CD4-positive, alpha-beta T cell treated with Interleukin-21 for 1 hour (primary cell): Measurements from ENCODE around the gene SLC35G1.

Experiments
- DNase-seq: peaks from one replicate; pipeline ENCODE4 v3.0.0-alpha.2; 2020

The SLC35G1 gene, protein sequence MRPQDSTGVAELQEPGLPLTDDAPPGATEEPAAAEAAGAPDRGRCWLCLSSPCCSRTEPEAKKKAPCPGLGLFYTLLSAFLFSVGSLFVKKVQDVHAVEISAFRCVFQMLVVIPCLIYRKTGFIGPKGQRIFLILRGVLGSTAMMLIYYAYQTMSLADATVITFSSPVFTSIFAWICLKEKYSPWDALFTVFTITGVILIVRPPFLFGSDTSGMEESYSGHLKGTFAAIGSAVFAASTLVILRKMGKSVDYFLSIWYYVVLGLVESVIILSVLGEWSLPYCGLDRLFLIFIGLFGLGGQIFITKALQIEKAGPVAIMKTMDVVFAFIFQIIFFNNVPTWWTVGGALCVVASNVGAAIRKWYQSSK

DNA sequence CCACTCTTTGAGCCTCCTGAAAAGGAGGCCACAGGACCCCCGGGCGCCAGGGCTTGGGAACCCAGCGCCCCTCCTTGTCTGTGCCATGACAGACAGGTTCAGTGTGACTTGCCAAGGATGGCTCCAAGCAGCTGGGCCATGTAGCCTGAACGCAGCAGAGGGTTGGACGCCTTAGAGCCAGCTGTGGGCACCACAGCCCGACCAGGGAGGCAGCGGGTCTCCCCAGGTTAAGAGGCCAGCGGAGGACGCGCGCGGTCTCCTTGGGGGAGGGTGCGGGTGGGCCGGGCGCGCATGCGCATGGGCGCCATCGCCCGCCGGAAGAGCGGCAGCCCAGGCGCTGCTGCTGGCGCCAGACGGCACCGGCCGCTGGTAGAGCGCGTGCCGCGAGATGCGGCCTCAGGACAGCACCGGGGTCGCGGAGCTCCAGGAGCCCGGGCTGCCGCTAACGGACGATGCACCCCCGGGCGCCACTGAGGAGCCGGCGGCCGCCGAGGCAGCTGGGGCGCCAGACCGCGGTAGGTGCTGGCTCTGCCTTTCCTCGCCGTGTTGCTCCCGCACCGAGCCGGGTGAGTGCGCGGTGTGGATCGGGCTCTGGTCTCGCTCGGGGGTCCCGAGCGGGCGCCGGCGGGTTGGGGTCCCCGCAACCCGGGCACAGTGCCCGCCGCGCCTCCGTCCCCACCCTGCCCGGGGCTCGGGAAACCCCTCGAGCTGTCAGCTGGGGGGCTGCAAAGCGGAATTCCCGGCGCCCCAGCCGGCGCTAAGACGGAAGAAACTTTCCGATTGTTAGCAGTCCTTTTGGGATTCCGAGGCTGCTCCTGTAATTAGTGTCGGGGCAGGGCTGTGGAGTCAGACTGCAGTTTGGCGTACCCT, at the start of gene SLC35G1:
Gene SLC35G1, plus strand, starts transcription at position 333 of the 870 bp plus-strand sequence. Its CDS starts 56 bp downstream, at position 389.
- peak; percentile 78 for DNase-seq

DNA sequence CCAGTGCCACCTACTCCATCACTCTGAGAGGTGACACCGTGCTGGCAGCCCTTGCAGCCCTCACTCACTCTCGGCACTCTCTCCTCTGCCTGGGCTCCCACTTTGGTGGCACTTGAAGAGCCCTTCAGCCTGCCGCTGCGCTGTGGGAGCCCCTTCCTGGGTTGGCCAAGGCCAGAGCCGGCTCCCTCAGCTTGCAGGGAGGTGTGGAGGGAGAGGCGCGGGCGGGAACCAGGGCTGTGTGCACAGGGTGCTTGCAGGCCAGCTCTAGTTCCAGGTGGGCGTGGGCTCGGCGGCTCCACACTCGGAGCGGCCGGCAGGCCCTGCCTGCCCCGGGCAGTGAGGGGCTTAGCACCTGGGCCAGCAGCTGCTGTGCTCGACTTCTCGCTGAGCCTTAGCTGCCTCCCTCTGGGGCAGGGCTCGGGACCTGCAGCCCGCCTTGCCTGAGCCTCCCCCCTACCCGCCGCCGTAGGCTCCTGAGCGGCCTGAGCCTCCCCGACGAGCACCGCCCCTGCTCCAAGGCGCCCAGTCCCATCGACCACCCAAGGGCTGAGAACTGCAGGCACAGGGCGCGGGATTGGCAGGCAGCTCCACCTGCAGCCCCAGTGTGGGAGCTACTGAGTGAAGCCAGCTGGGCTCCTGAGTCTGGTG, 48.7 kb upstream of the SLC35G1 start:
- no peak for DNase-seq

DNA sequence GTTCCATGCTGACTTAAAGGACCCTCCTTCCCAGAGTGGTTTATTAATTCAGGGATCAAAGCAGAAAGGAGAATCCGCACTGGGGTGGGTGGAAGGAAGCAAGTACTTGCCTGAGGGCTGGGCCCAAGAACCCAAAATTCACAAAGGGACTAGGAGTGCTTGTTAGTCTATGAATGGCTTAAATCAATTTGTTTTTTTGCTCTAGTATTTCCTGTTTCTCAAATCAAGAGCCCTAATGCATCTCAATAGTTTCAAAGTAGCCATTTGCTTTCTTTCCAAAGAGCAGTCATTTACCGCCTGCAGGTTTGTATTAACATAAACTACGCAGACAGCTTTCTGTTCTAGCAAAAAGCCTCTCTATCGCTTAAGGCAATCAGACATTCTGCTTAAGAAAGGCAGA, 44.2 kb upstream of the SLC35G1 start:
- DNase-seq: no peak

DNA sequence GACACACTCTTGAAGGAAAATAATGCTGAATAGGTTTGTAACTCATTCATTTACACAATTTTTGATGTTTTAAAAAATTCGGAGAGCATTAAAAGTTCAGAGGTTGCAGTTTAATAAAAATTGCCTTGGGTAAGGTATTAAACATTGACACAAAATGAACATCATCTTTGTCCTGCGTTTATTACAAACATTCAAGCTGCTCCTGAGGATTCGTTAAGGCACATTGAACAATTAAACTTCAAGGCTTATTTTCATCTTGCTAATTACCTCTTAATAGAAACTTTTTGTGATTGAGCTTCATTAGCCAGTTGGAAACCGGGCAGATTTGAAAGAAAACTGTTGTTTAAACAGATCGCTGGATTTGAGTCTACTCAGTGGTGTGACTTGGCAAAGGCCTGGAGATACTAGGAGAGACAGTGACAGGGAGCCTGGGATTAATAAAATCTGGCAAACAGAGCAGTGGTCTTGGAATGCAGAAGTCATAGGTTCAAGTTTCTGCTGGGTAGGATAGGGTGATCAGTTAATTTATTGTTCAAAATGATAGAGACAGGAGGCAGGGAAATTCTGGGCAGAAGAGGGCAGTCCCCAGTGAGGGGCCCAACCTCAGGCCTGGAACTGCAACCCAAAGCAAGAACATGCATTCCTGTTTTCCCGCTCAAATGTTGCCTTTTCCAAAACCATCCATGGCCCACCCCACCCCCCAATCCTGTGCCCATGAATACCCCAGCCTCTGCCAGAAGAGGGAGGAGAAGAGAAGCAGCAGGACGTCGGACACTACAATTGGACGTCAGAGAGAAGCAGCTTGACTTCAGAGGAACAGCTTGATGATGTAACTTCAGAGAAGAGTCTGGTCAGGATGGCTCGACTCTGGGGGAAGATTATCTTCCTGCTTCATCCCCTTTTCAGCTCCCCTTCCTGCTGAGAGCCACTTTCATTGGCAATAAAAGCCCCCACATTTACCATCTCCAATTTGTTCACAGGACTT, 43.5 kb upstream of the SLC35G1 start:
- no peak for DNase-seq

DNA sequence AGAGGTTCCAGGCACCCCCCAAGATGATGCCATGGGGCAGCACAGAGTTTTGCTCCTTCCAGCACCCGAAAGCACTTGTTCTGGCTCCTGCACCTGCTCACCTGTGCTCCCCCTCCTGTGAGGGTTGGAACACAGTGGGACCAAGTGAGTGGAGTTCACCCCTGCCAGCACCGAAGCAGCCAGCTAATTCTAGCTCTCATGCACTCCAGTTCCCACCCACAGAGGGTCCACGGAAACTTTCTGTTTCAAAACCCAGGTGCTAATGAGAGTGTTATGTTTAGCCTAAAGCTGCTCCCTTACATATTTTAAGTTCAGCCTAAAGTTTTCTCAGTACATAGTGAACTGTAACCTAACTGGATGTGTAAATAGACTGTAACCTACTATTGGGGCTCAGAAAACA, 42.6 kb upstream of the SLC35G1 start:
- DNase-seq: no peak

DNA sequence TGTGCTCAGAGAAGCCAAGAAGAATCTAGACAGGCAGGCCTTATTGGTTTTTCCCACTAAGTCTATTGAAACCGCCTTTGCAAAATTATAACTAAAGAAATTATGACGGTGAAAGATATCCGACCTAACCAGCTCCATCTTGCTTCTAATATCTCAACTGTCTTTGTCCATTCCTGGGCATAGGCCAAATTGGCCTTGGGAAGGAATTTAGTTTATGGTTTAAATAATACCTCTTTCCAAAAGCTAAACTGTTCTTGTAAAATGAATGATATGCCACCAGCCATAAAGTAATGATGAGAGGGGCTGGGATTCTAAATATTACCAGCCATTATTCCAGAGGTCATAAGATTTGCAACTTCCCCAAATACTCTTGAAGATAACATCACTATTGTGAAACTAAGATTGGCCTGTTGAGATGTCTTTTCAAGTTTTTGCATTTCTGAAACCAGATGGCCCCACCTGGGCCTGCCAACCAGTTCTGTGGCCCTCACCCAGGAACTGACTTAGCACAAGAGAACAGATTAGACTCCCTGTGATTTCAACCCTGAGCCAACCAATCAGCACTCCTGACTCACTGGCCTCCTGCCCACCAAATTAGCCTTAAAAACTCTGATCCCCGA, 41.2 kb upstream of the SLC35G1 start:
- DNase-seq: no peak

DNA sequence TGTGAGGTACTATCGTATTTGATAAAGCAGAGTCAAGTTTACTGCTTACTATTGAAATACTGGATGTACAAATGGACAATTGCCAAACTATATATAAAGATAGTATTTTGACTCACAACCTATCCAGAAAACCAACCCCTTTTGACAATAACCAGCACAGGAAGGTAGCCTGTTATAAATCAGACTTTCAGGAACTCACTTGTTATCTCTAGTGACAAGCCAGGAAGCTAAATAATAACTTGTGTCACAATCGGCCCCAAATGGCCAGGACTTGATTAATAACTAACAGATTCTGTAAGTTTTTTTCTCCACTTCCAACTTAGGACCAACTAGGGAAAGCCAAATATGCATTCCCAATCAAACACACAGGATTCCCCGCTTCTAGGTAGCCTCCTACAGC, 38.8 kb upstream of the SLC35G1 start:
- DNase-seq: no peak

DNA sequence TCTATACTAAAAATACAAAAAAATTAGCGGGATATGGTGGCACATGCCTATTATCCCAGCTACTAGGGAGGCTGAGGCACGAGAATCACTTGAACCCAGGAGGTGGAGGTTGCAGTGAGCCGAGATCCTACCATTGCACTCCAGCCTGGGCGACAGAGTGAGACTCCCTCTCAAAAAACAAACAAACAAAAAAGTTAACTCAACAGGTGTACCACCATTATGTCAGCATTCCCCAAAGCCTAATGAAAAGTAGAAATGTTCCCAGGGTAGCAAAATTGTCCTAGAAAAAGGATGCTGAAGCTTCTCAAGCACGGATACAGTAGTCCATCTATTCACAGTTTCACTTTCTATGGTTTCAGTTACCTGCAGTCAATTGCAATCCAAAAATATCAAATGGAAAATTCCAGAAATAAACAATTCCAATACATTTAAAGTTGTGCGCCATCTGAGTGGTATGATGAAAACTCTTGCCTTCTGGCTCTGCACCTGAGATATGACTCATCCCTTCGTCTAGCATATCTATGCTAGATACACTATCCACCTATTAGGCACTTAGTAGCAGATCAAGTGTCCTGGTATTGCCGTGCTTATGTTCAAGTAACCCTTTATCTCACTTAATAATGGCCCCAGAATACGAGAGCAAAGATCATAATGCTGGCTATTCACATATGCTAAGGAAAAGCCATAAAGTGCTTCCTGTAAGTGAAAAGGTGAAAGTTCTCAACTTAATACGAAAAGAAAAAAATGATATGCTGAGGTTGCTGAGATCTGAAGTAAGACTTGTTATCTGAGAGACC, 37.2 kb upstream of the SLC35G1 start:
- DNase-seq: no peak

DNA sequence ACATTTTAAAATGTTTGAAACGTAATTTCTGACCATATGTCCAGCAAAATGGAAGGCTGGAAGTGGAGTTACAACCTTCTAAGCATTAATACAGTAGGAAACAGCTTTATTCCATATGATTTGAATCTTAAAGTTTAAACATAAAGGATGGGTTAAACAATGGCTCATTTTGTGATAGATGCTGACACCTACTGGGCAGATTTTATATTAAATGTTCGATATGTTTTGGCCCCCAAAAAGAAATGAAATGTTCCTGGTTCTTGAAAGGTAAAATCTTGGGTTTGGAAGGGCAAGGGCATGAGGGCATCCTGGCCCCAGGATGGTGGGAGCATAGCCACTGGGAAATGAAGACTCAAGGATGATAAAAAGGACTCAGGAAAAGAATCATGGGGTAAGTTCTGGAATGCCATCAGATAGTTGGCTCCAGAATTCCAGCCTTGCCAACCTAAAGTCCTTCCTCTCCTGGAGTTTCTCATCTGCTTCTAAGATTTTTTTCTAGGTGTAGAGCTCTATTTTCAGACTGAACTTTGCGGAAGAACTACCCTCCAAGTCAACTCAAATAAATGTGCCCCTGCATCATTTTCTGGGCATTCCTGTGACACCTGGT, 34.6 kb upstream of the SLC35G1 start:
- DNase-seq: peak; percentile 4

DNA sequence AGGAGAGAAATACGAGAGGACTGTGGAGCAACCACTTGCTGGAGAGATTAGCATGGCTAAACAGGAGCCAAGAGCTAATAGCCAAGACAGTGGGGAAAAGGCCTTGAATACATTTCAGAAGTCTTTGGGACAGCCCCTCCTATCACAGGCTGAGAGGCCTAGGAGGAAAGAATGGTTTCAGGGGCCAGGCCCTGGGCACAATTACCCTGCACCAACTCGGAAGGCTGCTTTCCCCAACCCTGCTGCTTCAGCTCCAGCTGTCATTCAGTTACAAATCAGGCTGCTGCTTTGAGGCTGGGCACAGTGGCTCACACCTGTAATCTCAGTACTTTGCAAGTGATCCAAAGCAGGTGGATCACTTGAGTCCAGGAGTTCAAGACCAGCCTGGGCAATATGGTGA, 32.0 kb upstream of the SLC35G1 start:
- DNase-seq: no peak

DNA sequence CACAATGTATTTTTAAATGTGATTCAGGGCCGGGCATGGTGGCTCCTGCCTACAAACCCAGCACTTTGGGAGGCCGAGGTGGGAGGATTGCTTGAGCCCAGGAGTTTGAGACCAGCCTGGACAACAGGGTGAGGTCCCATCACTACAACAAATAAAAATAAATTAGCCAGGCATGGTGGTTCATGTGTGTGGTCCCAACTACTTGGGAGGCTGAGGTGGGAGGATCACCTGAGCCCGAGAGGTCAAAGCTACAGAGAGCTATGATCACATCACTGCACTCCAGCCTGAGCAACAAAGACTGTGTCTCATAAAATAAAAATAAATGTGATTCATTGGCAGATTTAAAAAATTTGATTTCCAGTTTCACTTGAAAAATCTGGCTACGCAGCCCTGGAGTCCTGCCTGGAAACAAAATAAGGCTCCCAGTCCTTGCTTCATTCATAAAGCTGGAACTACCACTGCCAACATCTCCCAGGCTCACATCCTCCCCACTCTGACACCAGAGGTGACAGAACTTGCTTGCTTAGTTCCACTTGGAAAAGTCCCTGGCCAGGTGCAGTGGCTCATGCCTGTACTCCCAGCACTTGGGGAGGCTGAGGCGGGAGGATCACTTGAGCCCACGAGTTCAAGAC, 27.9 kb upstream of the SLC35G1 start:
- no peak for DNase-seq

DNA sequence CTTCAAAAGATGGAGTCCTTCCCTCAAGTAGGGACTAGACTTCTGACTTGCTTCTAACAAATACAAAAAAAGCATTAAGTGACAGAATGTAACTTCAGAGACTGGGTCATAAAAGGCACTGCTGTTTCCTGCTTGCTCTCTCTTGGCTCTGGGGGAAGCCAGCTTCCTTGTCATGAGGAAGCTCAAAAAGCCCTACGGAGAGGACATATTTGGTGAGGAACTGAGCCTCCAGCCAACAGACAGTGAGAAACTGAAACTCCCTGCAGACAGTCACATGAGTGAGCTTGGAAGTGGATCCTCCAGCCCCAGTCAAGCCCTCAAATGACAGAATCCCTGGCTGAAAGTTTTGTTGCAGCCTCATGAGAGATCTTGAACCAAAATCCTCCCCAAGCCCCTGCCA, 26.3 kb upstream of the SLC35G1 start:
- DNase-seq: no peak

DNA sequence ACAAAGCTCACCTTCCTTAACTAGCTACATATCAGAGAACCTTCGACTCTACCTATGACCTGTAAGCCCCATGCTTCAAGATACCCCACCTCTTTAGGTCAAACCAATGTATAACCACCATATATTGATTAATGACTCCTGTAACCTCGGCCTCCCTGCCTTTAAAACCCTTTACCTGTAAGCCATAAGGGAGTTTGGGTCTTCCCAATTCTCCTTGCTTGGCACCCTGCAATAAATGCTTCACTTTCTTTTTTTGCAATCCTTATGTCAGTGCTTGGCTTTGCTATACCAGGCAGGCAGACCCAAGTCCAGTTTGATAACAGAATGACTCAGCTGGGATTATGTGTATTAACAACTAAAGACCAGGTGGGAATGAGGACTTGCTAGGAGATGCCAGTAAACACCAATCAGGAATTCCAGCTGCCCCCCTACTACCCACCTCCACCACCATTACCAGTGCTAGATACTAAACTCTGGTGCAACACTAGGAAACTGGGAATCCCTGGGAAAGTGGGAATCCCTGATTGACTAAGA, 22.0 kb upstream of the SLC35G1 start:
- DNase-seq: no peak

DNA sequence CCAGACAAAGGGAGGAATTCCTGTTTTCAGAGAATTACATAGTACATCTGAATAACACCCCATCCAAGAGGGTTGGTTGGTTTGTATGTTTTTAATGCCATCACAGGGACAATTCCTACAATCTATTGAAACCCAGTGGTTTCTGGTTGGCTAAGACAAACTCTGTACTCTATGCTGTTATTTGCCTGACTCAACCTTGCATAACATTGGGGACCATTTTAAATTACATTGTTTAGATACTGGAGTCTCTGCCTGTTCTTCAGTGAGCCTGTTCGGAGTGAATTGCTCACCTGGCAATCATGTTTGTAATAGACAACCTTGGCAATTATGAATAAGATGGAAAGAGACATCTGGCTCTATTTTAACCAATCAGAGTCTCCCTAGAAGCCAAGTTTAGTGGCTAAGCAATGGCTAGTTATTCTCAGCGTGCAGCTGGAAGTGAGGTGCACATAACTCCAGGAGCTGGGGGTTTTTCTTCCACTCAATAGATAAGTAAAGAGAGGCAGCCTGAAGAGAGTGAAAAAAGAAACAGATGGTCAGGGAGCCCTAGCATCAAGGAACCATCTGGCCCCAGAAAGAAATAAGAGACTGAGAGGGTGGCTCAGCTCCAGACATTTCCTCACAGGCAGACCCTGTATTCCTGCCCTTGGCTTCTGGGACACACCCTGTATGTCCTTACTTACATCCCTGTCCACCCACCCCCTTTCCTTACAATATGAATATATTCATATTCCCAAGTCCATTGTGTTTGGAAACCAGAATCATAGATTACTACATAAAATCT, 21.2 kb upstream of the SLC35G1 start:
- DNase-seq: no peak

DNA sequence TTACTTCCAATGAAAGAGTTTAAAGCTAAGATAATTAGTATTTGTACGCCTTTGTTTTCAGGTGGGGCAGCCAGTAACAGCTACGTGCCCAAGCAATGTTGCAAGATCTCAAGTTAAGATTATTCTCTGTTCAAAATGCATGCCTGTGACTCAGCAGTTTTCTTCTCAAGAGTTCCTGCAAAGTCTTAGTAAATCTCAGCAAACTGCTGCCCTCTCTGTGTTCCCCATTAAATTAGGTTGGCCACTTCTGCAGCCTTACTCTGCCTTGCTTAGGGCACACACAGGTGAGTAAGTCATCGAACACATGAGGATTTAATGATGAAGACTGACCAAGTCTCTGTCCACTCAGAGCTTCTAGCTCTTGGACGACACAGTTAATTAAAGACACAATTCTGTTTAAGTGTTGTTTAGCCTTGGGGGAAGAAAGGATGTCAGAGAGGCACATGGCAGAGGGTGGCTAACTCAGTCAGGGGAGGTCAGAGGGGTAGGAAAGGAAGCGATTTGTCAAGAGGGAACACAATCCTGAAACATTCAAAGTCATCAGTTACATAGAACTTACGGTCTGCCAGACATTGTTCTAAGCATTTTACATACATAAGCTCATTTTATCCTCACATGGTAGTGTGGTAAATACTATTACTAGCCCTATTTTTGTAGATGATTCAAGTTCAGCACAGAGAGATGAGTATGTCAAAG, 20.2 kb upstream of the SLC35G1 start:
- DNase-seq: no peak

DNA sequence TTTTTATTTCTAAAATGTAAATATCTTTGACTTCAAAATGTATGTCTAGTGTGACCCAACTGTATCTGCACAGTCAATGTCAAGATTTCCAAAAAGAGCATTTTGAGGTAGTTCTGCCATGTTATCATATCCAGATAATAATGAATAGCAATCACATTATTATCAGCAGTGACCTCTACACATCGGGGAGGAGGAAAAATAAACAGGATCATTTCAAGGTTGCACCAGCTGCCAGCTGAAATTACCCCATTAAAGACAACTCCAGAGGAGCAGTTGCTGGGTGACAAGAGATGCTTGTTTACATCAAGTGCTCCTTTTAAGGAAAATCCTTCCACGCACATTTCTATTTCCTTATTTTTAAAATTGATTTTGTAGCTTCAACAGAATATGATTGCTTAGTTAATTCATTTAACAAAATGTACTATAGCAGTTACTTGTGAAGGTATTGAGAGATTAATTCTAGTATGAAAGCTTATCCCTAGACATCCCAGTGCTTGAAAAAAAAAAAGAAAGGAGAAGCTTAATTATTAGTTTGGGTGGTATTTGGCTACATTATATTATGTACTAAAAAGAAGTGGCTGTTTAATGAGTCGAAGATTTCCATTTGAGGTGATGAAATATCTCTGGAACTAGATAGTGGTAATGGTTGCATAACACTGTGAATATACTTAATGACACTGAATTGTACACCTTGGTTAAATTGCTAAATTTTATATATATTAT, 19.3 kb upstream of the SLC35G1 start:
- no peak for DNase-seq

DNA sequence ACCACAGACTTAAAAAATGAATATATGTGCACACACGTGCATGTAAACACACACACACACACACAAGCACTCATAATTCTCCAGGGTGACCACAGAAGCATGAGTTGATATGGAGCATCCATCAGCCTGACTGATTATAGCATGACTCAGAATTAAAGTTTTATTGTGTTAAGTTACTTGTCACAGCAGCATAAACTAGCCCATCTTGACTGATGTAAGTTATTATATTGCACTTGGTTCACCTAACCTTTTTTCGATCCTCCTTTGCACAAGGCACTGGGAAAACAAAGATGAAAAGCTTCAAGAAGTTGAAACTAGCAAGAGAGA, 18.8 kb upstream of the SLC35G1 start:
- DNase-seq: no peak

DNA sequence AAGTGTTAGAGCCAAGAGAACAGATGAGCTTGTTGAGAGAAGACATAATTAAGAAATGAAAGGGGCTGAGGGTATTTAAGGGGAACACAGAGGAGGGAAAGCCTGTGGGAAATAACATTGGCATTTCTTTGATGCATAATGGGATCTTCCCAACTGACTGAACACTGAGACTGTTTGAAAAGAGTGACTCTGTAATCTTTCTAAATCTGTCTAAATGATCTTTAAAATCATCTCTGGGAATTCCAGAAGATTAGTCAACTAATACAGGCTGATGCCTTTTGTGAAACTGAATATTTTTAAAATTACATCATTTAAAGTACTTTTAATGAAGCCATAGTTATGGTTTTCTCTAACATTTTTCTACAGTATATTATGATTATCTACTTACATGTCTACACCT, 17.4 kb upstream of the SLC35G1 start:
- no peak for DNase-seq
